K562 (cell line): ENCODE results near the gene CTDNEP1. TPM values are rescaled to one million over a fixed set of nuclear protein-coding genes. Genes with fewer than 3 reads are reported as not detected.
A peak's percentile ranks its signal among the peaks of the same experiment; 100 is the strongest.

ENCODE experiments used
- ATAC-seq: fragments of 200-7000 bp; cut with Tn5 transposase; 3 replicates; pipeline ENCODE4 v1.9.1; 2020; ENCODE audit warnings: moderate library complexity
- BruUV-seq: library from RNA; stranded (reverse); fragments of 400-500 nt; replicated peaks from 2 replicates; lab custom pipeline; 2021; lab: Mats Ljungman, UMichigan
- CTCF ChIA-PET: fragments of 300-600 bp; formaldehyde crosslinking; extraction: SDS; loops from one replicate; lab custom pipeline; 2021; ENCODE audit warnings: low intra/inter-chr PET ratio; lab: Yijun Ruan, JAX
- POLR2A ChIA-PET: fragments of 300-600, 350-650 bp; sonication (Branson Sonifier 250); formaldehyde crosslinking; extraction: SDS; loops from one replicate; lab custom pipeline; 2021; ENCODE audit warnings: antibody characterized with exemption, inconsistent platforms; lab: Yijun Ruan, JAX
- DNase-seq, 4 experiments: peaks; one replicate each; pipeline versions ENCODE4 v3.0.0 to v3.0.0-alpha.2; 2011 to 2018; ENCODE audit warnings: low spot score in 3 of 4, mixed read lengths in 3 of 4; ENCODE audit errors: extremely low read depth in 1 of 4
- FAIRE-seq: peaks from 2 replicates; lab custom pipeline; 2011; peaks lifted over from hg19 to GRCh38; lab: Jason Lieb, UNC
- H2AFZ ChIP-seq: 2 replicates; pipeline ENCODE4 v1.6.0; 2011; ENCODE audit warnings: low read depth, low read length, control low read depth, inconsistent platforms
- H3K27ac ChIP-seq: fragments of 200-600 bp; 3 replicates; pipeline ENCODE4 v1.8.0; 2011; ENCODE audit warnings: low read depth, mild to moderate bottlenecking, control low read depth, inconsistent platforms, low read length, moderate library complexity, mixed read lengths; ENCODE audit errors: extremely low read depth
- H3K27me3 ChIP-seq, 2 experiments: fragments of 300-600 bp in 1 of 2; 2 replicates in 1 of 2; 3 replicates in 1 of 2; pipeline versions ENCODE4 v1.6.0 to v1.8.0; 2011; ENCODE audit warnings: inconsistent platforms in 2 of 2, low read length in 2 of 2, mild to moderate bottlenecking in 1 of 2, mixed read lengths in 1 of 2, moderate library complexity in 1 of 2; ENCODE audit not compliant: control insufficient read depth in 2 of 2, insufficient read depth in 2 of 2
- H3K36me3 ChIP-seq: fragments of 300-600 bp; 3 replicates; pipeline ENCODE4 v1.8.0; 2011; ENCODE audit warnings: mild to moderate bottlenecking, low read length, inconsistent platforms; ENCODE audit not compliant: control insufficient read depth, insufficient read depth
- H3K4me1 ChIP-seq, 2 experiments: fragments of 200-600 bp in 1 of 2; replicated peaks in 1 of 2; 2 replicates in 1 of 2; 3 replicates in 1 of 2; pipeline versions ENCODE4 v1.5.1 to v1.8.0; 2011; ENCODE audit warnings: inconsistent platforms in 2 of 2, low read length in 2 of 2, mild to moderate bottlenecking in 1 of 2, mixed read lengths in 1 of 2, moderate library complexity in 1 of 2; ENCODE audit not compliant: control insufficient read depth in 2 of 2, insufficient read depth in 2 of 2
- H3K4me2 ChIP-seq: 2 replicates; pipeline ENCODE4 v1.6.1; 2011; ENCODE audit warnings: low read length, control low read depth, inconsistent platforms, mixed read lengths; ENCODE audit not compliant: insufficient read depth
- H3K4me3 ChIP-seq: fragments of 200-600 bp; sonication (generic), shearing (Covaris generic); 2 replicates; pipeline ENCODE4 v1.5.1; 2016; ENCODE audit warnings: control low read depth, inconsistent platforms
- H3K79me2 ChIP-seq: fragments of 200-600 bp; 3 replicates; pipeline ENCODE4 v1.8.0; 2011; ENCODE audit warnings: low read length, inconsistent platforms; ENCODE audit not compliant: control insufficient read depth, insufficient read depth
- H3K9ac ChIP-seq, 2 experiments: 2 replicates each; pipeline versions ENCODE4 v1.6.0 to v1.6.1; 2011; ENCODE audit warnings: low read depth in 2 of 2, low read length in 2 of 2, control low read depth in 1 of 2, inconsistent platforms in 1 of 2, mild to moderate bottlenecking in 1 of 2, mixed read lengths in 1 of 2; ENCODE audit not compliant: insufficient read depth in 1 of 2
- H3K9me1 ChIP-seq: one replicate; pipeline ENCODE4 v1.6.0; 2011; ENCODE audit warnings: inconsistent platforms, mild to moderate bottlenecking, low read length, moderate library complexity; ENCODE audit not compliant: control insufficient read depth, insufficient read depth
- H3K9me3 ChIP-seq: replicated peaks from 2 replicates; pipeline ENCODE4 v1.5.1; 2011; ENCODE audit warnings: low read depth, low read length, inconsistent platforms; ENCODE audit not compliant: control insufficient read depth, insufficient read depth
- H4K20me1 ChIP-seq: replicated peaks from 2 replicates; pipeline ENCODE4 v1.6.1; 2011; ENCODE audit warnings: low read length, inconsistent platforms, mixed read lengths; ENCODE audit not compliant: control insufficient read depth, insufficient read depth
- CHD1 ChIP-seq: fragments of 200-600 bp; sonication (generic); IDR thresholded peaks from one replicate; pipeline ENCODE4 v1.6.1; 2012; ENCODE audit warnings: mild to moderate bottlenecking, moderate library complexity, low read length, inconsistent platforms
- EGR1 ChIP-seq: fragments of 450-650 bp; conservative IDR thresholded peaks from 2 replicates; pipeline ENCODE4 v1.6.1; 2017; ENCODE audit warnings: mild to moderate bottlenecking
- ELF1 ChIP-seq: fragments of 200-800 bp; sonication (Bioruptor generic); IDR thresholded peaks from 2 replicates; pipeline ENCODE4 v1.6.1; 2016; ENCODE audit warnings: missing genetic modification characterization, missing compliant biosample characterization
- HLTF ChIP-seq: fragments of 450-650 bp; IDR thresholded peaks from 2 replicates; pipeline ENCODE4 v1.6.1; 2016
- JUNB ChIP-seq: fragments of 450-650 bp; formaldehyde crosslinking; conservative IDR thresholded peaks from 2 replicates; pipeline ENCODE4 v1.4.0; 2020; ENCODE audit warnings: mild to moderate bottlenecking
- LCOR ChIP-seq: sonication (generic); formaldehyde crosslinking; IDR thresholded peaks from 2 replicates; pipeline ENCODE4 v1.8.0; 2022; ENCODE audit warnings: mild to moderate bottlenecking, missing genetic modification reagents
- NFATC3 ChIP-seq: fragments of 450-650 bp; IDR thresholded peaks from 2 replicates; pipeline ENCODE4 v1.6.1; 2017; ENCODE audit warnings: mild to moderate bottlenecking
- PCBP1 ChIP-seq: fragments of 200-400 bp; formaldehyde crosslinking; IDR thresholded peaks from 2 replicates; pipeline ENCODE4 v1.6.1; 2018; ENCODE audit warnings: mild to moderate bottlenecking, low read depth, low read length; ENCODE audit not compliant: poor library complexity, severe bottlenecking
- ZNF212 ChIP-seq: fragments of 450-650 bp; formaldehyde crosslinking; IDR thresholded peaks from 2 replicates; pipeline ENCODE4 v1.4.0; 2020; ENCODE audit warnings: mild to moderate bottlenecking
- ZNF280A ChIP-seq: fragments of 450-650 bp; IDR thresholded peaks from 2 replicates; pipeline ENCODE4 v1.6.1; 2018; ENCODE audit warnings: mild to moderate bottlenecking, low read depth; ENCODE audit not compliant: partially characterized antibody
- ZNF764 ChIP-seq: fragments of 250-450 bp; sonication (Bioruptor Pico); IDR thresholded peaks from 2 replicates; pipeline ENCODE4 v1.4.0; 2020; ENCODE audit warnings: low read depth, mild to moderate bottlenecking, moderate library complexity
- WGBS: fragments of 100-300 bp; shearing (Covaris generic); methylation state at CpG from one replicate; pipeline ENCODE4 v1.1.6; 2016; ENCODE audit warnings: low coverage, mixed read lengths; ENCODE audit not compliant: insufficient coverage; ENCODE audit errors: missing lambda C conversion rate; 5-methylcytosine and 5-hydroxymethylcytosine counted together
- in situ Hi-C: fragments of 300-500 bp; cut with MboI; formaldehyde crosslinking; loops from 4 replicates; pipeline ENCODE4 v1.15.0; 2018; ENCODE audit warnings: inconsistent platforms, mixed read lengths
- intact Hi-C: fragments of 100-400 bp; cut with micrococcal nuclease; formaldehyde crosslinking; loops from 2 replicates; pipeline ENCODE4 v1.14.2; 2022
- polyA plus RNA-seq, 8 experiments: library from polyadenylated mRNA; depleted of rRNA in 4 of 8; stranded (reverse) in 5 of 8; unstranded in 3 of 8; fragments of >200 nt; fragmentation: Nextera tagmentation in 2 of 8; fragmentation: Illumina TruSeq in 1 of 8; extraction: Ambion mirVana in 2 of 8; extraction: Trizol in 1 of 8; gene quantifications; 2 replicates each; pipeline versions ENCODE4 v1.2.1 to v1.2.3, GENCODE V29; 2011 to 2014; ENCODE audit warnings: inconsistent platforms in 1 of 8, missing spikeins in 1 of 8
- total RNA-seq, 7 experiments: library from RNA; depleted of rRNA in 6 of 7; stranded (reverse); fragments of >200 nt in 6 of 7; fragmentation: Illumina TruSeq in 2 of 7; extraction: Trizol in 2 of 7; gene quantifications; 2 replicates each; pipeline versions ENCODE4 v1.2.1 to v1.2.3, GENCODE V29; 2011 to 2021; ENCODE audit warnings: low replicate concordance in 1 of 7

Gene CTDNEP1
- total and polyA plus RNA-seq, 9 of the 15 experiments (the other 6 are each of a cell fraction or from before 2014, with no cell fraction given) = 10.7 to 150 (median 28.5) TPM

- in situ Hi-C loops (no loop called here), intact Hi-C loops (no loop called here)
- no peak for ATAC-seq
- WGBS = 94% methylated on average over 5 of the region's 7 CpGs
- no peak overlapping the region for H3K4me2 ChIP-seq
- FAIRE-seq = no peak
- no peak for DNase-seq
- ChIA-PET POLR2A (interaction anchor here (1.3 to 1.6 kb wide), 2 partner anchors 8 to 17 kb away, joined by 4 to 10 read pairs; partner anchors contain the start of genes CTDNEP1 and GABARAP), CTCF (no interaction called here)
- no peaks in the 10 kb centered on the region for H3K9me1 ChIP-seq
- no peak for TF ChIP-seq ELF1 (tag)
- no peaks in the 10 kb centered on the region for H3K9me3 ChIP-seq
- H3K4me3 ChIP-seq = no peak overlapping the region
- no TSS peak for BruUV-seq
- H4K20me1 ChIP-seq = no peaks in the 10 kb centered on the region
- H3K9ac ChIP-seq = no peak overlapping the region
- no peak overlapping the region for H3K27ac ChIP-seq
- no peak overlapping the region for H2AFZ ChIP-seq
- H3K4me1 ChIP-seq = peaks cover 3 to 33% of the 10 kb centered on the region in 2 experiments; a peak in 4 of 5 replicates
- peaks cover 58% of the 10 kb centered on the region; the same call in 2 of the 3 replicates for H3K36me3 ChIP-seq
- H3K79me2 ChIP-seq = peaks cover 3% of the 10 kb centered on the region; the same call in 1 of the 3 replicates
- H3K27me3 ChIP-seq = no peaks in the 10 kb centered on the region
Observed at GRCh38 chr17:7258731-7259554, 7.4 kb upstream of the CTDNEP1 start.

- Histone ChIP-seq H3K27me3 (no peaks in the 10 kb centered on the region), H3K4me3 (no peak overlapping the region), H3K4me1 (peaks cover 5 to 15% of the 10 kb centered on the region in 2 experiments; a peak in 3 of 5 replicates), H3K9me1 (no peaks in the 10 kb centered on the region), H2AFZ (no peak overlapping the region), H3K27ac (no peak overlapping the region), H3K79me2 (peaks cover 17% of the 10 kb centered on the region), H3K9me3 (no peaks in the 10 kb centered on the region), H4K20me1 (no peaks in the 10 kb centered on the region), H3K9ac (peak overlapping the region in 1 of 2 experiments; percentile 35; a peak in 1 of 4 replicates), H3K4me2 (no peak overlapping the region), H3K36me3 (peaks cover 63% of the 10 kb centered on the region; the same call in 2 of the 3 replicates)
- POLR2A ChIA-PET = interaction anchor here (0.6 to 1.4 kb wide), 3 partner anchors 14 to 34 kb away, joined by 3 to 6 read pairs (median 4); partner anchors contain the start of gene PHF23
- no peak for TF ChIP-seq EGR1
- no peak for TF ChIP-seq ZNF280A
- no peak for TF ChIP-seq PCBP1
- TF ChIP-seq LCOR (CRISPR knock-in tag) = no peak
- no peak for TF ChIP-seq JUNB
- no peak for TF ChIP-seq ZNF764
- no peak for TF ChIP-seq ZNF212 (CRISPR knock-in tag)
- TF ChIP-seq NFATC3 = no peak
- TF ChIP-seq HLTF = no peak
- no peak for TF ChIP-seq CHD1
- intact Hi-C loops (no loop called here), in situ Hi-C loops (no loop called here)
- DNase-seq (no peak), FAIRE-seq (no peak), ATAC-seq (no peak)
- BruUV-seq = no TSS peak
- CTCF ChIA-PET = no interaction called here
- WGBS = 89% methylated on average over 5 of the region's 8 CpGs
Observed at GRCh38 chr17:7256766-7257456, 5.4 kb upstream of the CTDNEP1 start.
